Thymus (tissue), 11 donors: ENCODE measurements around the gene PMPCA. TPM values are rescaled to one million over a fixed set of nuclear protein-coding genes. Genes with fewer than 3 reads are reported as not detected.

Experiments used
- DNase-seq, 9 donors: peaks; one replicate each; pipeline ENCODE4 v3.0.0-alpha.2; 2013; ENCODE audit warnings: low spot score in 9 of 9, low read depth in 6 of 9, missing footprints in 1 of 9
- H3K27ac ChIP-seq, 2 donors: one replicate each; pipeline ENCODE4 v1.5.1; 2013; ENCODE audit warnings: control low read depth in 1 of 2, low read depth in 1 of 2, low read length in 1 of 2, mild to moderate bottlenecking in 1 of 2, moderate library complexity in 1 of 2
- H3K27me3 ChIP-seq, 2 donors: one replicate each; pipeline ENCODE4 v1.5.1; 2013; ENCODE audit warnings: low read length in 1 of 2; ENCODE audit not compliant: control insufficient read depth in 2 of 2, insufficient read depth in 1 of 2
- H3K36me3 ChIP-seq, 2 donors: one replicate each; pipeline ENCODE4 v1.5.1; 2013; ENCODE audit warnings: low read length in 1 of 2, mild to moderate bottlenecking in 1 of 2, moderate library complexity in 1 of 2; ENCODE audit not compliant: control insufficient read depth in 2 of 2, insufficient read depth in 2 of 2
- H3K4me1 ChIP-seq, 2 donors: one replicate each; pipeline ENCODE4 v1.5.1; 2013; ENCODE audit warnings: low read length in 2 of 2; ENCODE audit not compliant: control insufficient read depth in 2 of 2, insufficient read depth in 2 of 2
- H3K4me3 ChIP-seq, 2 donors: one replicate each; pipeline ENCODE4 v1.5.1; 2013; ENCODE audit warnings: low read length in 2 of 2, control low read depth in 1 of 2, mild to moderate bottlenecking in 1 of 2
- H3K9me3 ChIP-seq, 2 donors: one replicate each; pipeline ENCODE4 v1.5.1; 2013; ENCODE audit warnings: low read length in 1 of 2, mild to moderate bottlenecking in 1 of 2; ENCODE audit not compliant: control insufficient read depth in 2 of 2, insufficient read depth in 1 of 2
- WGBS: extraction: QIAGEN DNeasy Blood & Tissue Kit; methylation state at CpG from one replicate; pipeline ENCODE4 v1.1.7; 2013; 5-methylcytosine and 5-hydroxymethylcytosine counted together
- polyA plus RNA-seq: library from polyadenylated mRNA; stranded (reverse); fragments of 200-250 nt; gene quantifications from one replicate; pipeline ENCODE4 v1.2.3, GENCODE V29; 2013
- total RNA-seq: library from RNA; stranded (reverse); fragments of 120-200 nt; gene quantifications from one replicate; pipeline ENCODE4 v1.2.4, GENCODE V29; 2013
- donor health status: healthy.

Gene PMPCA
- total and polyA plus RNA-seq, 2 donors = 26.5 to 52.3 TPM

DNA sequence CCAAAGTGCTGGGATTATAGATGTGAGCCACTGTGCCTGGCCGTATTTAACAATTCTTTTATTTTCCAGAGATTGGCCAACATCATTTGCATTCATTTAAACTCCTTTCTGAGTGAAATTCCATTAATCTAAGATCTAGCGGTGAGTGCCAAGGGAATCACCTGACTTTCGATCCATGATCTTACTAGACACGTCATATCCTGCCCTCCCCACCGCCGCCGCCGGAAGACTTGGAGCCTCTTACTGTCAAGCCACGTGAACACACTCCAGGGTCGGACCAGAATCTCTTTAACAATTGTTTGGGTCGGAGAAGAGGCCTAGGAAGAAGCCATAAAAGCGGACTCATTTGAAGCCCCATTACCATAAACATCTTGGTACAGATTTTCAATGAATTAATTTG is 16.3 kb downstream of the PMPCA start:
- no peak overlapping the region for H3K4me3 ChIP-seq
- H3K27ac ChIP-seq = no peak overlapping the region
- H3K36me3 ChIP-seq = peaks cover 52 to 61% of the 10 kb centered on the region in 2 donors
- H3K27me3 ChIP-seq = no peaks in the 10 kb centered on the region
- no peaks in the 10 kb centered on the region for H3K4me1 ChIP-seq
- DNase-seq = no peak
- 92% methylated on average over 12 of the region's 12 CpGs for WGBS
- H3K9me3 ChIP-seq = no peaks in the 10 kb centered on the region

- H3K9me3 ChIP-seq = no peaks in the 10 kb centered on the region
- H3K4me1 ChIP-seq = no peaks in the 10 kb centered on the region
- WGBS = 97% methylated on average over 21 of the region's 21 CpGs
- no peak for DNase-seq
- H3K27ac ChIP-seq = no peak overlapping the region
- H3K27me3 ChIP-seq = no peaks in the 10 kb centered on the region
- no peak overlapping the region for H3K4me3 ChIP-seq
- H3K36me3 ChIP-seq = peaks cover 35 to 59% of the 10 kb centered on the region in 2 donors
These were observed 18.7 kb downstream of the PMPCA start for GRCh38 chr9:136429075-136429628.

- Histone ChIP-seq H3K36me3 (peaks cover 35 to 54% of the 10 kb centered on the region in 2 donors), H3K27me3 (no peaks in the 10 kb centered on the region), H3K9me3 (no peaks in the 10 kb centered on the region), H3K4me3 (no peak overlapping the region), H3K4me1 (no peaks in the 10 kb centered on the region), H3K27ac (no peak overlapping the region)
- 97% methylated on average over 32 of the region's 32 CpGs for WGBS
- no peak for DNase-seq
These were observed 19.4 kb downstream of the PMPCA start for GRCh38 chr9:136429683-136430491.

DNA sequence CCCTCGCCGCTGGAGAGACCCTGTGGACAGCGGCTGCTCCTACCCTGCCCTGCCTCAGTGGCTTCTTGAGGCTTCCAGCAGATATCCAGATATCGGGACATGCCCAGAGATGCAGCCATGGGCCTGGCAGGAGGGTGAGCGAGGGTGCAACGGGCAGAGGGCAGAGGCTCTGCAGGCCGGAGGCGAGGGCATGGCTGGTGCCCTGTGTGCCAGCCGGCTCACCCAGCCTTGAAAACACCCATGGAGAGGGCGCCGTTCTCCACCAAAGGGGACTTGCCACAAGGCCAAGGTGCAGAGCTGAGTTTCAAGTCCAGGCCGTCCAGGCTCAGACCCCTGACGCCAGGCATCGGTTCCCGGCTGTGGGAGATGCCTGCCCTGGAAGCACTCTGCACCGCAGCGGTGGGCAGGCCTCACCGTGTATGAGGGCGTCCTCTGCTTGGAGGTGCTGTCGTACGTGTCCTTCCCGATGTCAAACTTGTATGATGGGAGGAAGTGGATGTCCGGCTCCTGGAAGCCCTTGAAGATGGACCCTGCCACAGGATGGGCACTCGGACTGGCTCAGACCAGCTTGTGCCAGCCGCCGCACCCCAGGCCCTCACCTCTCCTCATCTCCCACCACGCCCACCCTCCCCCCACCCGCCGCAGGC is 20.3 kb downstream of the PMPCA start:
- no peaks in the 10 kb centered on the region for H3K27me3 ChIP-seq
- no peaks in the 10 kb centered on the region for H3K9me3 ChIP-seq
- H3K4me3 ChIP-seq = no peak overlapping the region
- 98% methylated on average over 29 of the region's 29 CpGs for WGBS
- DNase-seq = no peak
- no peaks in the 10 kb centered on the region for H3K4me1 ChIP-seq
- peaks cover 33 to 52% of the 10 kb centered on the region in 2 donors for H3K36me3 ChIP-seq
- no peak overlapping the region for H3K27ac ChIP-seq

DNA sequence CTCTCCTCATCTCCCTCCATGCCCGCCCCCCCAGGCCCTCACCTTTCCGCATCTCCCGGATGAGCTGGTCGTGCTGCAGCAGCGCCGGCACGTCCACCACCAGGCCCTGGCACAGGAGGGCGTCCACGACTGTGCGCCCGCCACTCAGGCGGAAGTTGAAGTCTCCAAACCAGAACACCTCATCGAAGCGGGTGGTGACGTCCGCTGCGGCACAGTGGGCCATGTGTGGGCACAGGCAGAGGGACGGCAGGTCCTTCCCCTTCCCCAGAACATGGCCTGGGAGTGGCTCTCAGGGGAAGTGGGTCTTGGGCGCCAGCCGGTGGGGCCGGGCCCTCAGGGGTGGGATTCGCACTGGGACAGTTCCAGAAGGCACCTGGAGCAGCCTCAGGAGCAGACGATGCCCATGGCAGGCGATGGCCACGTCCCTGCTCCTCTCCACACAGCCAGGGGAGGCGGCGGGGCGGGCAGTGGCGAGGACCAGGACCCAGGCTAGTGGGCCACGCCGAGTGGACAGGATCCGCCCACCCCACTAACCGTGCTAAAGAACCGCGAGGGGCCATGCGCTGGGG is 21.4 kb downstream of the PMPCA start:
- Histone ChIP-seq H3K27me3 (no peaks in the 10 kb centered on the region), H3K27ac (no peak overlapping the region), H3K36me3 (peaks cover 39 to 56% of the 10 kb centered on the region in 2 donors), H3K4me3 (no peak overlapping the region), H3K4me1 (peaks cover 0 to under 1% of the 10 kb centered on the region in 2 donors), H3K9me3 (no peaks in the 10 kb centered on the region)
- WGBS = 98% methylated on average over 36 of the region's 36 CpGs
- DNase-seq = no peak

DNA sequence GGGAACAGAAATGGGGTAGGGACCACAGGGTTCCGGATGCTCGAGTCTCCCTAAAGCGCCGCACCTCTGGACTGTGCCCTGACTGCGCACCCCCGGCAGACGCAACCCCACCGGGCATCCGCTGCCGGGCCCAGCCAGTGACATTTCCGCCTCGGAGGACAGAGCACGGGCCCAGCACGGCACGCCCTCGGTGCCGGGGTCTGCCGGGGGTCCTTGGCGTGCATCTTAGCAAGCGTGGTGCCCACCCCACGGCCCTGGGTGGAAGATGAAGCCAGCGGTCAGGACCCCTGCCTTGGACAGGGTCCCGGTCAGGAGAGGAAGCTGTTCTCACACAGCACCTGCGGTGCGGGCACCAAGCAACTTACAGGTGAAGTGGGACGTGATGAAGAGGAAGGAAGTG is 22.1 kb downstream of the PMPCA start:
- Histone ChIP-seq H3K27ac (no peak overlapping the region), H3K9me3 (no peaks in the 10 kb centered on the region), H3K4me3 (no peak overlapping the region), H3K36me3 (peaks cover 35 to 56% of the 10 kb centered on the region in 2 donors), H3K4me1 (peaks cover 6 to 8% of the 10 kb centered on the region in 2 donors), H3K27me3 (no peaks in the 10 kb centered on the region)
- DNase-seq = no peak
- WGBS = 98% methylated on average over 26 of the region's 26 CpGs

- Histone ChIP-seq H3K4me1 (peaks cover 11 to 13% of the 10 kb centered on the region in 2 donors), H3K36me3 (peaks cover 35 to 56% of the 10 kb centered on the region in 2 donors), H3K27me3 (peaks cover 0 to 2% of the 10 kb centered on the region in 2 donors), H3K27ac (no peak overlapping the region), H3K4me3 (no peak overlapping the region), H3K9me3 (no peaks in the 10 kb centered on the region)
- WGBS = 98% methylated on average over 36 of the region's 36 CpGs
- no peak for DNase-seq
These were observed 22.7 kb downstream of the PMPCA start for GRCh38 chr9:136433043-136433715.

- no peak overlapping the region for H3K4me3 ChIP-seq
- 98% methylated on average over 37 of the region's 37 CpGs for WGBS
- peaks cover 30 to 53% of the 10 kb centered on the region in 2 donors for H3K36me3 ChIP-seq
These were observed 23.6 kb downstream of the PMPCA start for GRCh38 chr9:136433849-136434579.

More at GRCh38 chr9:136433849-136434579, 23.6 kb downstream of the PMPCA start:
- Histone ChIP-seq H3K9me3 (no peaks in the 10 kb centered on the region), H3K27me3 (peaks cover 0 to 10% of the 10 kb centered on the region in 2 donors), H3K27ac (no peak overlapping the region), H3K4me1 (peaks cover 14 to 19% of the 10 kb centered on the region in 2 donors)
- DNase-seq = no peak
